Right cardiac atrium (tissue), 5 donors: ENCODE results near the gene PDE4D. TPM values are rescaled to one million over a fixed set of nuclear protein-coding genes. Genes with fewer than 3 reads are reported as not detected.

Experiments
- ATAC-seq, 2 donors: fragments of 200-7000 bp; cut with Tn5 transposase; one replicate each; pipeline versions ENCODE4 v1.8.0 to v1.9.1; 2020; ENCODE audit warnings: moderate library complexity in 2 of 2, mild to moderate bottlenecking in 1 of 2
- DNase-seq, 3 donors: peaks; one replicate each; pipeline ENCODE4 v3.0.0-alpha.2; 2020
- H3K27ac ChIP-seq: one replicate; pipeline ENCODE4 v1.5.1; 2013; ENCODE audit warnings: mild to moderate bottlenecking, low read length, control low read depth, moderate library complexity
- H3K27me3 ChIP-seq: one replicate; pipeline ENCODE4 v1.6.1; 2013; ENCODE audit not compliant: control insufficient read depth, insufficient read depth
- H3K4me1 ChIP-seq: one replicate; pipeline ENCODE4 v1.6.1; 2013; ENCODE audit warnings: low read length; ENCODE audit not compliant: control insufficient read depth, insufficient read depth
- H3K4me3 ChIP-seq: one replicate; pipeline ENCODE4 v1.5.1; 2013; ENCODE audit warnings: low read length, control low read depth
- H3K9me3 ChIP-seq: one replicate; pipeline ENCODE4 v1.6.1; 2013; ENCODE audit warnings: low read length; ENCODE audit not compliant: control insufficient read depth
- WGBS: extraction: QIAGEN DNeasy Blood & Tissue Kit; methylation state at CpG from one replicate; pipeline ENCODE4 v1.1.7; 2013; 5-methylcytosine and 5-hydroxymethylcytosine counted together
- intact Hi-C, 4 donors: fragments of 100-400 bp; cut with DNase I; formaldehyde crosslinking; loops; one replicate each; pipeline versions ENCODE4 v1.11.0 to v1.14.0; 2022 to 2023
- polyA plus RNA-seq: library from polyadenylated mRNA; stranded (reverse); fragments of 200-250 nt; gene quantifications from one replicate; pipeline ENCODE4 v1.2.3, GENCODE V29; 2013
- total RNA-seq, 4 donors: library from RNA; stranded (reverse); fragmentation: NEBNext Ultra II Directional; extraction: Animal tissue kit (Norgen Biotek cat#: 25700); gene quantifications; one replicate each; pipeline ENCODE4 v1.2.1, GENCODE V29; 2021
- donor health status: healthy with polysubstance abuse.
- donor health status: DM: no; HTN: yes; CAD: no.
- donor health status: DM: no; HTN: no; CAD: no.
- donor health status: DM: no; HTN: yes; CAD: no; lungs with severe emphysema.
- donor health status: DM: yes; HTN: yes; CAD: no.

PDE4D gene
- total and polyA plus RNA-seq, 5 donors = 13.2 to 104 (median 38.8) TPM

GRCh38 chr5:59559323-59559722 lies 334.2 kb downstream of the PDE4D start:
- ATAC-seq (no peak), DNase-seq (no peak)
- H3K9me3 ChIP-seq = no peaks in the 10 kb centered on the region
- H3K27ac ChIP-seq = no peak overlapping the region
- H3K27me3 ChIP-seq = no peaks in the 10 kb centered on the region
- H3K4me3 ChIP-seq = no peak overlapping the region
- H3K4me1 ChIP-seq = no peaks in the 10 kb centered on the region
- intact Hi-C loops = no loop called here
- WGBS = 53% methylated on average over 3 of the region's 3 CpGs

- Histone ChIP-seq H3K9me3 (no peaks in the 10 kb centered on the region), H3K4me1 (no peaks in the 10 kb centered on the region), H3K27ac (no peak overlapping the region), H3K27me3 (no peaks in the 10 kb centered on the region), H3K4me3 (no peak overlapping the region)
- ATAC-seq (no peak), DNase-seq (no peak)
- 91% methylated on average over 1 of the region's 1 CpG for WGBS
- intact Hi-C loops = no loop called here
Measured at GRCh38 chr5:59558501-59558900, 335.0 kb downstream of the PDE4D start.

GRCh38 chr5:59557572-59557971 lies 336.0 kb downstream of the PDE4D start:
- no peaks in the 10 kb centered on the region for H3K9me3 ChIP-seq
- DNase-seq (no peak), ATAC-seq (no peak)
- intact Hi-C loops = no loop called here
- H3K27me3 ChIP-seq = no peaks in the 10 kb centered on the region
- no peaks in the 10 kb centered on the region for H3K4me1 ChIP-seq
- no peak overlapping the region for H3K4me3 ChIP-seq
- no peak overlapping the region for H3K27ac ChIP-seq

DNA sequence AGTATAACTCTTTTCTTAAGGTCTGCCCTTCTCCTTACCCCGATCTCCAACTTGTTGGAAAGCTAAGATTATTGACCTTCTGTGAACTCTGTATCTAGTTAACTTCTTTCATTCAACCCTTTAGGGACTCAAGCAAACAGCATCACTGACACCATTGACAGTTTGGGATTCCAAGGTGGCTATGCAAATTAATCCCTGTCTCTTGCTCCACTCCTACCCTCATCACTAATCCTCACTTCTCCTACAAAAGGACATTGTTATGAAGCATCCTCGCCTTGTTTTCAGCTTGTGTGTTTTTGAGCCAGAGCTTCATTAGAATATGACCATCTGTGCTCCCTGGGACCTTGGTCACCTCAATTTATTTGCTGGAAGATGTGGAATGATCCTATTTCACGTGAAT lies 337.9 kb downstream of the PDE4D start:
- ATAC-seq (no peak), DNase-seq (no peak)
- no peaks in the 10 kb centered on the region for H3K9me3 ChIP-seq
- H3K4me1 ChIP-seq = no peaks in the 10 kb centered on the region
- H3K27me3 ChIP-seq = no peaks in the 10 kb centered on the region
- no peak overlapping the region for H3K27ac ChIP-seq
- H3K4me3 ChIP-seq = no peak overlapping the region
- intact Hi-C loops = no loop called here
- 92% methylated on average over 3 of the region's 3 CpGs for WGBS

GRCh38 chr5:59554501-59554900 lies 339.0 kb downstream of the PDE4D start:
- WGBS = 92% methylated on average over 4 of the region's 4 CpGs
- no peak for DNase-seq
- Histone ChIP-seq H3K27ac (no peak overlapping the region), H3K27me3 (no peaks in the 10 kb centered on the region), H3K4me1 (no peaks in the 10 kb centered on the region), H3K9me3 (no peaks in the 10 kb centered on the region), H3K4me3 (no peak overlapping the region)
- ATAC-seq = no peak
- intact Hi-C loops = no loop called here

DNA sequence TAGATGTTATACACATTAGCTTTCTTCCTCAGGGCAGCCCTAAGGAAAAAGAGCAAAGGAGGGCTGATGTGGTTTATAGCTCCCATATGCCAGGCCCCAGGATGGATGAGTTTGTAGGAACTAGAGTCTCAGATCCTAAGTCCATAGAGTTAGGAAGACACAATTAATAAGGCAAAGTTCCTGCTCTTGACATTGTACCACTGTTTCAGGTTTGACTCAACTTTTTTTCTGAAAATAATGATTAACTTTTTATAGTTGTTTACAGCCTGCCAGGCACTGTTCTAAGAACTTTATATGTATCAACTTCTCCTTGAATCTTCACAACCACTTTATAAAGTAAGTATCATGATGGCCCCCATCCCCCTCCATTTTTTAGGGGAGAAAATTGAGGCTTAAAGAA lies 339.5 kb downstream of the PDE4D start:
- Histone ChIP-seq H3K27me3 (no peaks in the 10 kb centered on the region), H3K9me3 (no peaks in the 10 kb centered on the region), H3K4me3 (no peak overlapping the region), H3K4me1 (no peaks in the 10 kb centered on the region), H3K27ac (no peak overlapping the region)
- DNase-seq = no peak
- no peak for ATAC-seq
- intact Hi-C loops = no loop called here

- ATAC-seq = no peak
- no peak overlapping the region for H3K4me3 ChIP-seq
- no peaks in the 10 kb centered on the region for H3K9me3 ChIP-seq
- H3K27me3 ChIP-seq = no peaks in the 10 kb centered on the region
- WGBS = 85% methylated on average over 4 of the region's 4 CpGs
- intact Hi-C loops = no loop called here
- DNase-seq = no peak
- peaks cover 4% of the 10 kb centered on the region for H3K4me1 ChIP-seq
- no peak overlapping the region for H3K27ac ChIP-seq
Measured at GRCh38 chr5:59548807-59549357, 344.6 kb downstream of the PDE4D start.

- H3K4me3 ChIP-seq = no peak overlapping the region
- DNase-seq = no peak
- WGBS = 67% methylated on average over 3 of the region's 3 CpGs
- intact Hi-C loops = no loop called here
- ATAC-seq = no peak
- no peak overlapping the region for H3K27ac ChIP-seq
- H3K9me3 ChIP-seq = no peaks in the 10 kb centered on the region
- peaks cover 7% of the 10 kb centered on the region for H3K4me1 ChIP-seq
- no peaks in the 10 kb centered on the region for H3K27me3 ChIP-seq
Measured at GRCh38 chr5:59547731-59548130, 345.8 kb downstream of the PDE4D start.

DNA sequence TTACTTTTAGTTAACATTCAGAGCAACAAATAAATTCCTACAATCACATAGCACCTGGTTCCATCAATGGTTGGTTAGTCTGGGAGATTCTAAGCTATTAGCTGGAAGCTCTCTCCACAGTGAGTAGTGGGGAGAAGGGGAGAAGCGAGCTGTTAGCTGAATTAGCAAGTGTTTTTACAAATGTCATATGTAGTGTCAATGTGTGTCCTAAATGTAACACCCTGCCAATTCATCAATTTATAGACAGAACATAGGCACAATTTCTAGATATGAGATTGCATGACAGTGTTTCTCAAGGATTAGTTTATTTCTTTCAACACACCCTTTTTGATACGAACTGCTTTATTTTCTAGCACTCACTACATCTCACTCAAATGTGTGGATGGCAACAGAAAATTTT lies 349.0 kb downstream of the PDE4D start:
- Histone ChIP-seq H3K4me3 (no peak overlapping the region), H3K27ac (no peak overlapping the region), H3K4me1 (peaks cover 9% of the 10 kb centered on the region), H3K27me3 (no peaks in the 10 kb centered on the region), H3K9me3 (no peaks in the 10 kb centered on the region)
- ATAC-seq = no peak
- DNase-seq = no peak
- intact Hi-C loops = no loop called here
- WGBS = 96% methylated on average over 2 of the region's 2 CpGs

DNA sequence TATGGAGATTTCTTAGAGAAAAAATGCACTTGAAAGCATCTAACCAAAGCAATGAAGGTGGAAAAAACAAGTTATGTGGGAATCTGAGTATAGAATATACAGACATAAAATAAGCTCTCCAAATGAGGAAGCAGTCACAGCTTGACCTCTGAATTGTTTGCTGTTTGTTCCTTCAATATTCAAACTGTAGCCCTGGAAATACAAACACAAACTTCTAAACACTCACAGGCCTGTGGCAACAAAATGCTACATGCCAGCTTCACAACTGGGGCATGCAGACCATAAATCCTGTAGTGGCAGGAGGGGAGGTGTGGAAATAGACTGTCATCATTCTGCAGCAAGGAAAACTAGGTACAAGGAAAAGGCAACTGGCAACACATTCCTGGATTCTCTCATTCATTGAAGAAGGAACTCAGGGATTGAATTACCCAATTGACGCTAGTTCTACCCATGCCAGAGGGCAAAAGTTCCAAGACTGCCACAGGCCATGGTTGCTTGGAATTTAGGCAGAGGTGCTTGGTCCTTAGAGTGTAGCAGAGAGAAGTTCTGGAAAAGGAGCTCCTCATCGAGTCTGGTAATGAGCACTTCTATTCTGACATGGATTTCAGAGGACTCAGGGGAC lies 349.6 kb downstream of the PDE4D start:
- Histone ChIP-seq H3K9me3 (no peaks in the 10 kb centered on the region), H3K4me1 (peaks cover 9% of the 10 kb centered on the region), H3K27ac (no peak overlapping the region), H3K4me3 (no peak overlapping the region), H3K27me3 (no peaks in the 10 kb centered on the region)
- intact Hi-C loops = no loop called here
- DNase-seq (no peak), ATAC-seq (peak; percentile 40 to 56)
- 56% methylated on average over 2 of the region's 2 CpGs for WGBS

DNA sequence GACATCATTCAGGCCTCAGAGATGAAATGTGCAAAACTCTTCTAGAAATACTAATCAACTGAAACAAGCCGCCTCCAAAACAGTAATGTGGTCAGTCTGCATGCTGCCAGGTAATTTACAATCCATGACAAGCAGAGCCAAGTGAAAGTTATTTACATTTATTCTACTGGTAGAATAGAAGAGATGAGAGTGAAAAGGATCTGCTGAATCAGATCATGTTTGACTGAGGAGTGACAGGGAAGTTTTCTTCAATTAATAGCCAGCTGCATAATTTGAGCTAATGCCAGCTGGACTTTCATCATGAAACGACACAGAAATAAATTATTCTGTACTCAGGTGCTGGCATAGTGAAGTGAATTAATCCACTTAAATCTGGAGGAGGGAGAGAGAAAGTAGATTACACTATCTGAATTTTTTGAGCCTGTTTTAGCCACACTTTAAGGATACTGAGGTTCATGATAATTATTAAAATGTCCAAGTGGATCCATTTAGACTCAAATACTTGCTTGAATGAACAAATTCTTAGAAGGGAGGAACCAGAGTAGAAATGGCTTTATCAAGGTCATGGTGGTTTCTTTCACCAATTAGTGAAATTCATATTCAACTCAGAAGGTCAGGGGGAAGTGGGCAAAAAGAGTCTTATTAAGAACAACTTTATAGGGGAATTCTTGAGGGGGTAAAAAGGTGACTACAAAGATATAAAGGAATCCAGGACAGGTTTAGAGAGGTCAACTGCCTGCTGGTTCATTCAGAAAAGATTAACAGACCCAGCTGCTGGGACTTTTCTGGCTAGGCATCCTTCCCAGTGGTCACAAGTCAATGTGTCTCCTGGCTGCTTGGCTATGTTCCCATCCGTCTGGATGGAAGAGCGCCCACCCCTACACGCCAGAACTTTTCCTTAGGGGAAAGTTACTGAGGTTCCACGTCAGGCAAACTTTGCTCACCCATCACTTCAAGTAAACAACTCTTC lies 350.4 kb downstream of the PDE4D start:
- intact Hi-C loops = no loop called here
- no peak overlapping the region for H3K4me3 ChIP-seq
- 26% methylated on average over 6 of the region's 6 CpGs for WGBS
- ATAC-seq = peak; percentile 82 to 85
- H3K27ac ChIP-seq = no peak overlapping the region
- DNase-seq = peak; percentile 52 to 80 (median 78)
- H3K27me3 ChIP-seq = no peaks in the 10 kb centered on the region
- H3K9me3 ChIP-seq = no peaks in the 10 kb centered on the region
- H3K4me1 ChIP-seq = peaks cover 9% of the 10 kb centered on the region
